B cell (primary cell): Measurements from ENCODE around the gene CDC42BPB. TPM values are rescaled to one million over a fixed set of nuclear protein-coding genes. Genes with fewer than 3 reads are reported as not detected.

Experiments
- ATAC-seq: fragments of 200-7000 bp; cut with Tn5 transposase; one replicate; pipeline ENCODE4 v1.10.0; 2021; ENCODE audit warnings: low read depth, mild to moderate bottlenecking, moderate number of reproducible peaks, moderate library complexity
- CTCF ChIA-PET: fragments of 350-600 bp; sonication (Branson Sonifier 250); formaldehyde crosslinking; loops from one replicate; lab custom pipeline; 2021; ENCODE audit warnings: antibody characterized with exemption, inconsistent platforms; lab: Charles Lee
- POLR2A ChIA-PET: fragments of 350-600 bp; sonication (Branson Sonifier 250); formaldehyde crosslinking; loops from one replicate; lab custom pipeline; 2021; ENCODE audit warnings: antibody characterized with exemption; lab: Charles Lee
- DNase-seq: peaks from one replicate; pipeline ENCODE4 v3.0.0; 2013
- H2AFZ ChIP-seq: 2 replicates; pipeline ENCODE4 v1.6.1; 2012; ENCODE audit warnings: mild to moderate bottlenecking, low read depth, low read length; ENCODE audit not compliant: insufficient read depth, poor library complexity, severe bottlenecking
- H3K27ac ChIP-seq, 2 donors: 1 replicate in 1 of 2; 2 replicates in 1 of 2; pipeline ENCODE4 v1.5.1; 2012 to 2013; ENCODE audit warnings: low read length in 2 of 2, mild to moderate bottlenecking in 2 of 2, moderate library complexity in 1 of 2
- H3K27me3 ChIP-seq, 4 experiments: fragments of 200-600 bp in 1 of 4; sonication (generic) in 1 of 4; replicated peaks in 1 of 4; 1 replicate in 2 of 4; 2 replicates in 2 of 4; pipeline versions ENCODE4 v1.6.1 to v1.7.0; 2013 to 2016; ENCODE audit warnings: low read length in 3 of 4, mild to moderate bottlenecking in 2 of 4, mixed read lengths in 1 of 4, moderate library complexity in 1 of 4; ENCODE audit not compliant: insufficient read depth in 4 of 4, control insufficient read depth in 3 of 4; ENCODE audit errors: control extremely low read depth in 1 of 4
- H3K36me3 ChIP-seq, 2 experiments: replicated peaks in 1 of 2; 1 replicate in 1 of 2; 2 replicates in 1 of 2; pipeline versions ENCODE4 v1.6.1 to v1.7.1; 2013; ENCODE audit warnings: low read length in 1 of 2; ENCODE audit not compliant: insufficient read depth in 2 of 2, control insufficient read depth in 1 of 2; ENCODE audit errors: control extremely low read depth in 1 of 2, extremely low read depth in 1 of 2
- H3K4me1 ChIP-seq, 2 donors: fragments of 200-600 bp in 1 of 2; sonication (generic) in 1 of 2; 1 replicate in 1 of 2; 2 replicates in 1 of 2; pipeline versions ENCODE4 v1.5.1 to v1.6.1; 2013 to 2017; ENCODE audit warnings: low read length in 2 of 2; ENCODE audit not compliant: control insufficient read depth in 2 of 2, insufficient read depth in 2 of 2
- H3K4me2 ChIP-seq: replicated peaks from 2 replicates; pipeline ENCODE3; 2012; ENCODE audit warnings: mild to moderate bottlenecking, low read depth, low read length; ENCODE audit not compliant: poor library complexity, severe bottlenecking
- H3K4me3 ChIP-seq, 5 experiments: fragments of 200-600 bp in 1 of 5; sonication (generic) in 1 of 5; 1 replicate in 3 of 5; 2 replicates in 2 of 5; pipeline versions ENCODE4 v1.5.1 to v1.7.0; 2011 to 2016; ENCODE audit warnings: low read length in 4 of 5, mild to moderate bottlenecking in 4 of 5, low read depth in 2 of 5, control low read depth in 1 of 5, moderate library complexity in 1 of 5; ENCODE audit not compliant: insufficient read depth in 1 of 5; ENCODE audit errors: control extremely low read depth in 1 of 5, extremely low read depth in 1 of 5
- H3K79me2 ChIP-seq: fragments of 200-600 bp; sonication (generic); one replicate; pipeline ENCODE4 v1.6.0; 2016; ENCODE audit warnings: low read length; ENCODE audit not compliant: control insufficient read depth, insufficient read depth
- H3K9ac ChIP-seq: fragments of 200-600 bp; sonication (generic); 2 replicates; pipeline ENCODE4 v1.6.1; 2017; ENCODE audit warnings: mild to moderate bottlenecking, low read length, moderate library complexity
- H3K9me3 ChIP-seq, 3 donors: one replicate each; pipeline versions ENCODE4 v1.6.1 to v1.7.1; 2013; ENCODE audit warnings: low read length in 2 of 3; ENCODE audit not compliant: control insufficient read depth in 2 of 3, insufficient read depth in 1 of 3; ENCODE audit errors: control extremely low read depth in 1 of 3
- H4K20me1 ChIP-seq: 2 replicates; pipeline ENCODE4 v1.6.0; 2012; ENCODE audit warnings: mild to moderate bottlenecking, low read length; ENCODE audit not compliant: insufficient read depth, control insufficient read depth, poor library complexity, severe bottlenecking
- H3K27ac Mint-ChIP-seq: one replicate; pipeline ENCODE4 v1.8.0; 2021; ENCODE audit warnings: mixed read lengths
- H3K27me3 Mint-ChIP-seq: one replicate; pipeline ENCODE4 v1.8.0; 2021; ENCODE audit warnings: mixed read lengths
- H3K4me1 Mint-ChIP-seq: one replicate; pipeline ENCODE4 v1.8.0; 2021; ENCODE audit warnings: mixed read lengths
- H3K4me3 Mint-ChIP-seq: one replicate; pipeline ENCODE4 v1.8.0; 2021; ENCODE audit warnings: mixed read lengths
- H3K9me3 Mint-ChIP-seq: one replicate; pipeline ENCODE4 v1.8.0; 2022; ENCODE audit warnings: mixed read lengths; ENCODE audit not compliant: insufficient read depth
- CTCF ChIP-seq: fragments of 200-600 bp; IDR thresholded peaks from one replicate; pipeline ENCODE4 v1.8.0; 2022; ENCODE audit warnings: antibody characterized with exemption, mild to moderate bottlenecking
- EZH2 ChIP-seq: IDR thresholded peaks from 2 replicates; pipeline ENCODE4 v1.6.1; 2012; ENCODE audit warnings: borderline replicate concordance, low read depth, mild to moderate bottlenecking, moderate library complexity, low read length; ENCODE audit not compliant: insufficient read depth, poor library complexity, severe bottlenecking
- whole genome bisulfite sequencing: methylation state at CpG from one replicate; pipeline ENCODE4 v1.1.5; 2013; ENCODE audit warnings: missing lambda C conversion rate; ENCODE audit not compliant: insufficient coverage; 5-methylcytosine and 5-hydroxymethylcytosine counted together
- intact Hi-C: fragments of 100-400 bp; cut with micrococcal nuclease; formaldehyde crosslinking; loops from one replicate; pipeline ENCODE4 v1.10.0; 2022
- polyA plus RNA-seq: library from polyadenylated mRNA; depleted of rRNA; stranded (reverse); fragments of >200 nt; gene quantifications from 2 replicates; pipeline ENCODE4 v1.2.3, GENCODE V29; 2012
- total RNA-seq, 2 donors: library from RNA; stranded (reverse); fragments of 120-200 nt in 1 of 2; gene quantifications; 1 replicate in 1 of 2; 2 replicates in 1 of 2; pipeline versions ENCODE4 v1.2.3 to v1.2.4, GENCODE V29; 2013 to 2022

The CDC42BPB gene
- total and polyA plus RNA-seq, 2 donors (not counting 1 experiment from before 2014, with no cell fraction given): 23.9 to 52.5 TPM

GRCh38 chr14:102917056-102917385, 140.3 kb downstream of the CDC42BPB start:
- H3K36me3 ChIP-seq: peaks cover 0 to 6% of the 10 kb centered on the region in 2 experiments
- peaks cover 53 to 55% of the 10 kb centered on the region in 2 donors for H3K4me1 ChIP-seq
- intact Hi-C loops: loop anchor here (1.0 to 5.0 kb wide), 3 partner anchors 16 to 205 kb away; no protein-coding TSS in a partner anchor
- H3K27me3 ChIP-seq: no peaks in the 10 kb centered on the region
- CTCF ChIA-PET: interaction anchor here (0.6 to 5.3 kb wide), 10 partner anchors 14 to 223 kb away, joined by 3 to 59 read pairs (median 5); no protein-coding TSS in a partner anchor
- H3K9ac ChIP-seq: no peak overlapping the region
- no peaks in the 10 kb centered on the region for H4K20me1 ChIP-seq
- peak; percentile 84 for DNase-seq
- peak overlapping the region in 1 of 5 experiments; percentile 16 for H3K4me3 ChIP-seq
- Mint-ChIP-seq H3K9me3 (no peaks in the 10 kb centered on the region), H3K27me3 (no peaks in the 10 kb centered on the region), H3K4me3 (peak overlapping the region; percentile 33), H3K4me1 (peaks cover 50% of the 10 kb centered on the region), H3K27ac (peak overlapping the region; percentile 80)
- H2AFZ ChIP-seq: no peak overlapping the region
- peaks cover 8% of the 10 kb centered on the region for H3K79me2 ChIP-seq
- no peak for TF ChIP-seq CTCF
- TF ChIP-seq EZH2: no peak
- peak overlapping the region; percentile 55 to 68 for H3K27ac ChIP-seq
- ATAC-seq: peak; percentile 65
- 12% methylated on average over 6 of the region's 6 CpGs for WGBS
- POLR2A ChIA-PET: interaction anchor here (3.5 kb wide), 1 partner anchor 15 kb away, joined by 13 read pairs; no protein-coding TSS in a partner anchor
- peaks cover 0 to 11% (median 0%) of the 10 kb centered on the region in 3 donors for H3K9me3 ChIP-seq
- peak overlapping the region; percentile 59 for H3K4me2 ChIP-seq

GRCh38 chr14:102916347-102917055, 140.8 kb downstream of the CDC42BPB start:
- Mint-ChIP-seq H3K4me1 (peaks cover 50% of the 10 kb centered on the region), H3K4me3 (peak overlapping the region; percentile 33), H3K27me3 (no peaks in the 10 kb centered on the region), H3K9me3 (no peaks in the 10 kb centered on the region), H3K27ac (peak overlapping the region; percentile 80)
- Histone ChIP-seq H3K4me2 (peak overlapping the region; percentile 59), H3K79me2 (peaks cover 8% of the 10 kb centered on the region), H3K4me1 (peaks cover 53 to 55% of the 10 kb centered on the region in 2 donors), H2AFZ (no peak overlapping the region), H3K27me3 (no peaks in the 10 kb centered on the region), H4K20me1 (no peaks in the 10 kb centered on the region), H3K4me3 (no peak overlapping the region), H3K36me3 (peaks cover 0 to 11% of the 10 kb centered on the region in 2 experiments), H3K9ac (no peak overlapping the region), H3K27ac (peak overlapping the region; percentile 55 to 68), H3K9me3 (peaks cover 0 to 10% (median 0%) of the 10 kb centered on the region in 3 donors)
- CTCF ChIA-PET: interaction anchor here (0.6 to 5.3 kb wide), 10 partner anchors 13 to 222 kb away, joined by 3 to 59 read pairs (median 5); no protein-coding TSS in a partner anchor
- DNase-seq (no peak), ATAC-seq (no peak)
- POLR2A ChIA-PET: interaction anchor here (3.5 kb wide), 1 partner anchor 15 kb away, joined by 13 read pairs; no protein-coding TSS in a partner anchor
- 53% methylated on average over 18 of the region's 18 CpGs for WGBS
- intact Hi-C loops: loop anchor here (1.0 to 5.0 kb wide), 3 partner anchors 15 to 204 kb away; no protein-coding TSS in a partner anchor
- no peak for TF ChIP-seq CTCF
